ENCODE results near the gene SCGB1D1.

GRCh38 chr11:62172294-62172693 is 17.7 kb upstream of the SCGB1D1 start:
- no peak for TF ChIP-seq USF2 (IDR thresholded peaks at IDR 0.05)
- TF ChIP-seq CTCF (IDR thresholded peaks at IDR 0.05): no peak
- no peak for TF ChIP-seq POLR2A (IDR thresholded peaks at IDR 0.05; ENCODE audit: low read length)
- TF ChIP-seq EP300 (IDR thresholded peaks at IDR 0.05): no peak
- TF ChIP-seq SMC3 (IDR thresholded peaks at IDR 0.05): no peak
- TF ChIP-seq HOXA7 (CRISPR knock-in tag; IDR thresholded peaks at IDR 0.05): no peak
- TF ChIP-seq REST (IDR thresholded peaks at IDR 0.05): no peak
- no peak for TF ChIP-seq EHMT2 (IDR thresholded peaks at IDR 0.05; ENCODE audit: low read depth)
- no peak for TF ChIP-seq MAFK (IDR thresholded peaks at IDR 0.05; ENCODE audit: partially characterized antibody)
- TF ChIP-seq FOSL2 (IDR thresholded peaks at IDR 0.05): no peak
- no peak for TF ChIP-seq FOSL2 (CRISPR knock-in tag; IDR thresholded peaks at IDR 0.05)
- TF ChIP-seq E2F6 (IDR thresholded peaks at IDR 0.05; ENCODE audit: borderline replicate concordance, low read depth): no peak
